KMS-11 (cell line): ENCODE results near the gene SUDS3.
"Not testable (repeated sequence)": the region's sequence is repeated elsewhere in the genome, so short reads cannot be mapped to it uniquely, and the experiment has no call there.

Source experiments
- H2AFZ ChIP-seq: fragments of 200-600 bp; sonication (generic); 2 replicates; pipeline ENCODE4 v1.6.1; 2016; ENCODE audit warnings: antibody characterized with exemption, mixed run types, low read depth
- H3K27ac ChIP-seq: fragments of 200-600 bp; sonication (generic); 2 replicates; pipeline ENCODE4 v1.6.1; 2016; ENCODE audit warnings: mild to moderate bottlenecking, mixed run types
- H3K27me3 ChIP-seq: fragments of 200-600 bp; sonication (generic); 2 replicates; pipeline ENCODE4 v1.6.1; 2017; ENCODE audit warnings: mild to moderate bottlenecking, low read depth, mixed run types, moderate library complexity; ENCODE audit not compliant: insufficient read depth
- H3K36me3 ChIP-seq: fragments of 200-600 bp; sonication (generic); 2 replicates; pipeline ENCODE4 v1.6.1; 2017; ENCODE audit warnings: mild to moderate bottlenecking, mixed run types; ENCODE audit not compliant: insufficient read depth
- H3K4me1 ChIP-seq: fragments of 200-600 bp; sonication (generic); 2 replicates; pipeline ENCODE4 v1.6.1; 2016; ENCODE audit warnings: mild to moderate bottlenecking, low read depth, mixed run types; ENCODE audit not compliant: poor library complexity, severe bottlenecking
- H3K4me2 ChIP-seq: fragments of 200-600 bp; sonication (generic); 2 replicates; pipeline ENCODE4 v1.7.0; 2016; ENCODE audit warnings: mild to moderate bottlenecking, mixed run types
- H3K4me3 ChIP-seq: fragments of 200-600 bp; sonication (generic); IDR thresholded peaks from 2 replicates; pipeline ENCODE4 v1.6.1; 2017; ENCODE audit warnings: low read depth, low read length, mixed read lengths; ENCODE audit not compliant: insufficient read depth
- H3K79me2 ChIP-seq: fragments of 200-600 bp; sonication (generic); 2 replicates; pipeline ENCODE4 v1.6.1; 2016; ENCODE audit warnings: low read depth, mixed run types; ENCODE audit not compliant: insufficient read depth
- H3K9ac ChIP-seq: fragments of 200-600 bp; sonication (generic); 2 replicates; pipeline ENCODE4 v1.6.1; 2016; ENCODE audit warnings: mild to moderate bottlenecking, mixed run types
- H4K20me1 ChIP-seq: fragments of 200-600 bp; sonication (generic); 2 replicates; pipeline ENCODE4 v1.6.1; 2016; ENCODE audit warnings: mild to moderate bottlenecking, mixed run types; ENCODE audit not compliant: insufficient read depth
- TF ChIP-seq, protein P1 (sequence below): fragments of 200-600 bp; sonication (generic); conservative IDR thresholded peaks from 2 replicates; pipeline ENCODE4 v1.6.1; 2017; ENCODE audit warnings: low read depth, mild to moderate bottlenecking, antibody characterized with exemption, low read length, moderate library complexity, mixed read lengths

SUDS3 gene

DNA sequence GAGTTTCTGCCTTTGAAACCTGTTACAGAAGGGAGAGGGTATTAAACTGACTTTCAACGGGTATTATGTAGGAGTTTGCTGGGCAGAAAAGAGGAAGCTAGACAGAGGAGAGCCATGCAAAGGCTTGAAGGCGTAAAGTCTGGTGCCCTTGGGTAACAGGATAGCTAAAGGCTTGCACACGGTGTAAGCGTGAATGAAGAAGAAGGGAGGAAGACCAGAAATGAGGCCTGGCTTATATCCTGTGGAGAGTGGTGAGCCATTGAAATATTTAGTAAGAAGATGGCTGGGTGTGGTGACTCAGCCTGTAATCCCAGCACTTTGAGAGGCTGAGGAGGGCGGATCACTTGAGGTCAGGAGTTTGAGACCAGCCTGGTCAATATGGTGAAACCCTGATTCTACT is 22.6 kb downstream of the SUDS3 start:
- H3K27me3 ChIP-seq: no peaks in the 10 kb centered on the region
- H4K20me1 ChIP-seq: no peaks in the 10 kb centered on the region
- H3K27ac ChIP-seq: no peak overlapping the region
- H2AFZ ChIP-seq: no peak overlapping the region
- no peak overlapping the region for H3K9ac ChIP-seq
- no peaks in the 10 kb centered on the region for H3K4me1 ChIP-seq
- no peaks in the 10 kb centered on the region for H3K79me2 ChIP-seq
- H3K4me2 ChIP-seq: no peak overlapping the region
- TF ChIP-seq, protein P1, sequence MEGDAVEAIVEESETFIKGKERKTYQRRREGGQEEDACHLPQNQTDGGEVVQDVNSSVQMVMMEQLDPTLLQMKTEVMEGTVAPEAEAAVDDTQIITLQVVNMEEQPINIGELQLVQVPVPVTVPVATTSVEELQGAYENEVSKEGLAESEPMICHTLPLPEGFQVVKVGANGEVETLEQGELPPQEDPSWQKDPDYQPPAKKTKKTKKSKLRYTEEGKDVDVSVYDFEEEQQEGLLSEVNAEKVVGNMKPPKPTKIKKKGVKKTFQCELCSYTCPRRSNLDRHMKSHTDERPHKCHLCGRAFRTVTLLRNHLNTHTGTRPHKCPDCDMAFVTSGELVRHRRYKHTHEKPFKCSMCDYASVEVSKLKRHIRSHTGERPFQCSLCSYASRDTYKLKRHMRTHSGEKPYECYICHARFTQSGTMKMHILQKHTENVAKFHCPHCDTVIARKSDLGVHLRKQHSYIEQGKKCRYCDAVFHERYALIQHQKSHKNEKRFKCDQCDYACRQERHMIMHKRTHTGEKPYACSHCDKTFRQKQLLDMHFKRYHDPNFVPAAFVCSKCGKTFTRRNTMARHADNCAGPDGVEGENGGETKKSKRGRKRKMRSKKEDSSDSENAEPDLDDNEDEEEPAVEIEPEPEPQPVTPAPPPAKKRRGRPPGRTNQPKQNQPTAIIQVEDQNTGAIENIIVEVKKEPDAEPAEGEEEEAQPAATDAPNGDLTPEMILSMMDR: no peak
- H3K36me3 ChIP-seq: no peaks in the 10 kb centered on the region
- no peak overlapping the region for H3K4me3 ChIP-seq

DNA sequence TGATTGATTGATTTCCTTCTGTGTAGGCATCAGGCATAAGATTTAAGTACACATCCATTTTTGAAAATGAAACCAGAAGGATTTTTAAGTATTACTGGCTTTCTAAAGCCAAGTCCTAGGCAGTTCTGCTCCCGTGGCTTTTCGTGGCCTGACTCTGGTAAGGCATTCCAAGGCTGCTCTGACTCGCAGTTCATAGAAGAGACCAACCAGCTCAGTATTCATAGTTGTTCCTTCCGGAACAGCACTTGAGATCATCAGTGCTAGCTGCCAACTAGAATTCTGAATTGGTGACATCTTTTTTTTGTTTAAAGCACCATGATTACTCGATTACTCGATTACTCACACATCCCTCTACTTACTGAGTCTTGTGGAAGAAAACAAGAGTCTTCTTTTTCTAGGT is 25.9 kb downstream of the SUDS3 start:
- Histone ChIP-seq H2AFZ (no peak overlapping the region), H4K20me1 (no peaks in the 10 kb centered on the region), H3K79me2 (no peaks in the 10 kb centered on the region), H3K4me1 (no peaks in the 10 kb centered on the region), H3K27me3 (no peaks in the 10 kb centered on the region), H3K9ac (no peak overlapping the region), H3K4me3 (no peak overlapping the region), H3K36me3 (no peaks in the 10 kb centered on the region), H3K4me2 (no peak overlapping the region), H3K27ac (no peak overlapping the region)
- TF ChIP-seq, protein P1: no peak

DNA sequence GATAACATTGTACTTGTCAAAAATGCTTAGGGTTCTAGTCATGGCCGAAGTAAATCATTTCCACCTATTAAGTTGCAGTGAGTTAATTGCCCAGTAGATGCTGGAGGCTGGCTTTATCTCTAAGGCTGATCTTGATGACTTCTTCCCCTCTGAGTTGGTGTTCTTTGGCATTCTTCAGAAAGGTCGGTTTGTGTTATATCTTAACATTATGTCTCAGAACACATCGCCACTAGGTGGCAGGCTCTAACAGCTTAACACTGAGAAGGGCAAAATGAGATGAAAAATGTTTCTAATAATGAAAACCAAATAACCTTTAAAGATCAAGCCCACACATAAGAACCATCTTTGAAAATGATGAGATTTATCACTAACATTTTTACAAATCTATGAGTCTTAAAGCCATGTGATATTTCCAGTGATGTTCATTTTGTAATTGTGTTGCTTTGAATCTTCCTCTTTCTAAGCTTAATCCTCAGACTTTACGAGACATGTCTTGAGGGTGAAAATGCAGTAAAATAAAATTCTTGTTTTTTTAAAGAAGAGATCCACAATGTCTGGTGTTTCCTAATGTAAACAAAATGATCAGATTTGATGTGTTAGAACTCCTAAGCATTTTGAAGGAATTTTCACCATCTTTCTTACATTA is 28.6 kb downstream of the SUDS3 start:
- Histone ChIP-seq H3K27ac (no peak overlapping the region), H3K27me3 (no peaks in the 10 kb centered on the region), H3K4me3 (no peak overlapping the region), H4K20me1 (no peaks in the 10 kb centered on the region), H3K4me2 (no peak overlapping the region), H2AFZ (no peak overlapping the region), H3K36me3 (no peaks in the 10 kb centered on the region), H3K4me1 (no peaks in the 10 kb centered on the region), H3K9ac (no peak overlapping the region), H3K79me2 (no peaks in the 10 kb centered on the region)
- TF ChIP-seq, protein P1: peak; percentile 76

DNA sequence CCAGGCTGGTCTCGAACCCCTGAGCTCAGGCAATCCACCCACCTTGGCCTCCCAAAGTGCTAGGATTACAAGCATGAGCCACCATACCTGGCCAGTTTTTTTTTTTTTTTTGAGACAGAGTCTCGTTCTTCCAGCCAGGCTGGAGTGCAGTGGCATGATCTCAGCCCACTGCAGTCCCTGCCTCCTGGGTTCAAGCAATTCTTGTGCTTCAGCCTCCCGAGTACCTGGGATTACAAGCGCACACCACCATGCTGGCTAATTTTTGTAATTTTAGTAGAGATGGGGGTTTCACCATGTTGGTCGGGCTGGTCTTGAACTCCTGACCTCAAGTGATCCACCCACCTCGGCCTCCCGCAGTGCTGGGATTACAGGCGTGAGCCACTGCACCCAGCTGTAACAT is 31.9 kb downstream of the SUDS3 start:
- not testable (repeated sequence) for H3K4me2 ChIP-seq, H3K27ac ChIP-seq, H3K9ac ChIP-seq, H3K36me3 ChIP-seq, H4K20me1 ChIP-seq, H3K27me3 ChIP-seq, H2AFZ ChIP-seq, H3K4me1 ChIP-seq, H3K4me3 ChIP-seq, H3K79me2 ChIP-seq

DNA sequence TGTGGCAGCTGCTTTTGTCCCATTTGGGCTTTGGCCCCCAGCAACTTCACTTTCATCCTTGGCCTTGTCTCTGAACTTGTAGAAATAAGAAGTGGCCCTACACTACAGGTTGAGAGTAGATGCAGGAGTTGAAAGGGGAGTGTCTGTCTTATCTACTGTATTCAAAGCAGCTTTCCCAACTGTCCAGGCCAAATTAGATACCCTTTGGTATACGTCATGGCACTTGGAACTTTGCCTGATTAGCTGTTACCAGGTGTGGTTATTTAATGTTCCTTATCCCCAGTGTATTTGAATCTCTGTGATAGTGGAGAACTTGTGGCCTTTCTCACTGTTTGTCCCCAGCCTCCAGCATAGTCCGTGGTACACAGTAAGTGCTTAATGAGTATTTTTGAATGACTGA is 33.5 kb downstream of the SUDS3 start:
- Histone ChIP-seq H3K9ac (no peak overlapping the region), H3K36me3 (no peaks in the 10 kb centered on the region), H3K27ac (no peak overlapping the region), H3K4me2 (no peak overlapping the region), H3K27me3 (no peaks in the 10 kb centered on the region), H4K20me1 (no peaks in the 10 kb centered on the region), H3K4me1 (no peaks in the 10 kb centered on the region), H2AFZ (no peak overlapping the region), H3K79me2 (no peaks in the 10 kb centered on the region), H3K4me3 (no peak overlapping the region)
- TF ChIP-seq, protein P1: no peak
